HG03045 (cell line): ENCODE measurements around the gene OS9.

Experiments used
- ATAC-seq: cut with Tn5 transposase; IDR thresholded peaks from one replicate; pipeline ENCODE4 v1.9.1; 2021; ENCODE audit warnings: mild to moderate bottlenecking, moderate library complexity; ENCODE audit not compliant: unreplicated experiment

Gene OS9

GRCh38 chr12:57764662-57765002, 70.7 kb downstream of the OS9 start:
- no peak for ATAC-seq

- ATAC-seq: no peak
These were observed 71.2 kb downstream of the OS9 start for GRCh38 chr12:57765003-57765697.

GRCh38 chr12:57765698-57766463, 71.9 kb downstream of the OS9 start:
- ATAC-seq: no peak

- no peak for ATAC-seq
These were observed 72.8 kb downstream of the OS9 start, which contains the start of gene CYP27B1 for GRCh38 chr12:57766464-57767304. TSS of gene CYP27B1 (minus strand) at chr12:57767078. CDS start at chr12:57767041, 37 bp downstream.

- no peak for ATAC-seq
These were observed 73.4 kb downstream of the OS9 start for GRCh38 chr12:57767305-57767698.

DNA sequence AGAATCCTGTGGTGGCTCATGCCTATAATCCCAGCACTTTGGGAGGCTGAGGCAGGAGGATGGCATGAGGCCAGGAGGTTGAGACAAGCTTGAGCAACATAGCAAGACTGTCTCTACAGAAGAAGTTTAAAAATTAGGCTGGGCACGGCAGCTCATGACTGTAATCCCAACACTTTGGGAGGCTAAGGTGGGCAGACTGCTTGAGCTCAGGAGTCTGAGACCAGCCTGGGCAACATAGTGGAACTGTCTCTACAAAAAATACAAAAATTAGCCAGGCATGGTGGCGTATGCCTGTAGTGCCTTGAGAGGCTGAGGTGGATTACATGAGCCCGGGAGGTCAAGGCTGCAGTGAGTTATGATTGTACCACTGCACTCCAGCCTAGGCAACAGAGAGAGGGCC, 73.9 kb downstream of the OS9 start:
- ATAC-seq: no peak

DNA sequence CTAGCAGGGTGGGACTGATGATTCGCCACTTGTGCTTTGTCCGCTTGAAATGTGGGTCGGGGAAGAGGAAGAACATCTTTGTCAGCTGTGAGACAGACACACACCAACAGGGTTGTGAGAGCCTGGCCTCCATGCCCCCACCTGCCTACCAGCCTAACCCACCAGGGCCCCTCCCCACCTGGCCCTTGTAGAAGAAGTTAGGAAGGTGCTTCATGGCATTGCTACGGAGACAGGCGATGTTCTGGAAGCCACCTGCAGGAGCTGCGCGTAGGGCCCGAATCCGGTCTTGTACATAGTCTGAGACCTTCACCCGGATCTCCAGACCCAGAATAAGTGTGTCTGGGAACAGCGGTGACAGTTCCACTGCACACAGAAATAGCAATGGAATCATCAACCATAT, 75.7 kb downstream of the OS9 start:
- no peak for ATAC-seq

- no peak for ATAC-seq
These were observed 76.8 kb downstream of the OS9 start for GRCh38 chr12:57770734-57771133.
